K562 (cell line): Measurements from ENCODE around the gene ENHO. TPM values are rescaled to one million over a fixed set of nuclear protein-coding genes. Genes with fewer than 3 reads are reported as not detected.

Experiments used
- ATAC-seq: fragments of 200-7000 bp; cut with Tn5 transposase; 3 replicates; pipeline ENCODE4 v1.9.1; 2020; ENCODE audit warnings: moderate library complexity
- BruUV-seq: library from RNA; stranded (reverse); fragments of 400-500 nt; replicated peaks from 2 replicates; lab custom pipeline; 2021; lab: Mats Ljungman, UMichigan
- CTCF ChIA-PET: fragments of 300-600 bp; formaldehyde crosslinking; extraction: SDS; loops from one replicate; lab custom pipeline; 2021; ENCODE audit warnings: low intra/inter-chr PET ratio; lab: Yijun Ruan, JAX
- POLR2A ChIA-PET: fragments of 300-600, 350-650 bp; sonication (Branson Sonifier 250); formaldehyde crosslinking; extraction: SDS; loops from one replicate; lab custom pipeline; 2021; ENCODE audit warnings: antibody characterized with exemption, inconsistent platforms; lab: Yijun Ruan, JAX
- DNase-seq, 4 experiments: peaks; one replicate each; pipeline versions ENCODE4 v3.0.0 to v3.0.0-alpha.2; 2011 to 2018; ENCODE audit warnings: low spot score in 3 of 4, mixed read lengths in 3 of 4; ENCODE audit errors: extremely low read depth in 1 of 4
- FAIRE-seq: peaks from 2 replicates; lab custom pipeline; 2011; peaks lifted over from hg19 to GRCh38; lab: Jason Lieb, UNC
- H2AFZ ChIP-seq: 2 replicates; pipeline ENCODE4 v1.6.0; 2011; ENCODE audit warnings: low read depth, low read length, control low read depth, inconsistent platforms
- H3K27ac ChIP-seq: fragments of 200-600 bp; 3 replicates; pipeline ENCODE4 v1.8.0; 2011; ENCODE audit warnings: low read depth, mild to moderate bottlenecking, control low read depth, inconsistent platforms, low read length, moderate library complexity, mixed read lengths; ENCODE audit errors: extremely low read depth
- H3K27me3 ChIP-seq, 2 experiments: fragments of 300-600 bp in 1 of 2; 2 replicates in 1 of 2; 3 replicates in 1 of 2; pipeline versions ENCODE4 v1.6.0 to v1.8.0; 2011; ENCODE audit warnings: inconsistent platforms in 2 of 2, low read length in 2 of 2, mild to moderate bottlenecking in 1 of 2, mixed read lengths in 1 of 2, moderate library complexity in 1 of 2; ENCODE audit not compliant: control insufficient read depth in 2 of 2, insufficient read depth in 2 of 2
- H3K36me3 ChIP-seq: fragments of 300-600 bp; 3 replicates; pipeline ENCODE4 v1.8.0; 2011; ENCODE audit warnings: mild to moderate bottlenecking, low read length, inconsistent platforms; ENCODE audit not compliant: control insufficient read depth, insufficient read depth
- H3K4me1 ChIP-seq, 2 experiments: fragments of 200-600 bp in 1 of 2; replicated peaks in 1 of 2; 2 replicates in 1 of 2; 3 replicates in 1 of 2; pipeline versions ENCODE4 v1.5.1 to v1.8.0; 2011; ENCODE audit warnings: inconsistent platforms in 2 of 2, low read length in 2 of 2, mild to moderate bottlenecking in 1 of 2, mixed read lengths in 1 of 2, moderate library complexity in 1 of 2; ENCODE audit not compliant: control insufficient read depth in 2 of 2, insufficient read depth in 2 of 2
- H3K4me2 ChIP-seq: 2 replicates; pipeline ENCODE4 v1.6.1; 2011; ENCODE audit warnings: low read length, control low read depth, inconsistent platforms, mixed read lengths; ENCODE audit not compliant: insufficient read depth
- H3K4me3 ChIP-seq: fragments of 200-600 bp; sonication (generic), shearing (Covaris generic); 2 replicates; pipeline ENCODE4 v1.5.1; 2016; ENCODE audit warnings: control low read depth, inconsistent platforms
- H3K79me2 ChIP-seq: fragments of 200-600 bp; 3 replicates; pipeline ENCODE4 v1.8.0; 2011; ENCODE audit warnings: low read length, inconsistent platforms; ENCODE audit not compliant: control insufficient read depth, insufficient read depth
- H3K9ac ChIP-seq, 2 experiments: 2 replicates each; pipeline versions ENCODE4 v1.6.0 to v1.6.1; 2011; ENCODE audit warnings: low read depth in 2 of 2, low read length in 2 of 2, control low read depth in 1 of 2, inconsistent platforms in 1 of 2, mild to moderate bottlenecking in 1 of 2, mixed read lengths in 1 of 2; ENCODE audit not compliant: insufficient read depth in 1 of 2
- H3K9me1 ChIP-seq: one replicate; pipeline ENCODE4 v1.6.0; 2011; ENCODE audit warnings: inconsistent platforms, mild to moderate bottlenecking, low read length, moderate library complexity; ENCODE audit not compliant: control insufficient read depth, insufficient read depth
- H3K9me3 ChIP-seq: replicated peaks from 2 replicates; pipeline ENCODE4 v1.5.1; 2011; ENCODE audit warnings: low read depth, low read length, inconsistent platforms; ENCODE audit not compliant: control insufficient read depth, insufficient read depth
- H4K20me1 ChIP-seq: replicated peaks from 2 replicates; pipeline ENCODE4 v1.6.1; 2011; ENCODE audit warnings: low read length, inconsistent platforms, mixed read lengths; ENCODE audit not compliant: control insufficient read depth, insufficient read depth
- CBX2 ChIP-seq: fragments of 200-600 bp; sonication (generic); IDR thresholded peaks from one replicate; pipeline ENCODE4 v1.6.1; 2012; ENCODE audit warnings: mild to moderate bottlenecking, low read length, inconsistent platforms; ENCODE audit not compliant: insufficient read depth, poor library complexity, severe bottlenecking
- CHD2 ChIP-seq: IDR thresholded peaks from 2 replicates; pipeline ENCODE4 v1.6.1; 2011; ENCODE audit warnings: low read depth, low read length
- DPF2 ChIP-seq: fragments of 450-650 bp; IDR thresholded peaks from 2 replicates; pipeline ENCODE4 v1.6.1; 2016
- FOXA1 ChIP-seq: fragments of 450-650 bp; IDR thresholded peaks from 2 replicates; pipeline ENCODE4 v1.6.1; 2016; ENCODE audit warnings: mild to moderate bottlenecking, borderline replicate concordance
- MAFG ChIP-seq: fragments of 450-650 bp; conservative IDR thresholded peaks from 2 replicates; pipeline ENCODE4 v1.6.1; 2016; ENCODE audit warnings: missing genetic modification characterization, missing compliant biosample characterization
- MAFK ChIP-seq: IDR thresholded peaks from 2 replicates; pipeline ENCODE4 v1.6.1; 2011; ENCODE audit warnings: low read length, improper control_type of control experiment
- TRIM28 ChIP-seq: fragments of 450-650 bp; IDR thresholded peaks from 2 replicates; pipeline ENCODE4 v1.6.1; 2017
- ZBTB40 ChIP-seq, 2 experiments: fragments of 450-650 bp in 1 of 2; sonication (generic) in 1 of 2; formaldehyde crosslinking in 1 of 2; IDR thresholded peaks; 2 replicates each; pipeline versions ENCODE4 v1.7.1 to v1.9.0; 2016 to 2022; ENCODE audit warnings: inconsistent platforms in 1 of 2, mild to moderate bottlenecking in 1 of 2, missing genetic modification reagents in 1 of 2
- ZNF766 ChIP-seq: fragments of 200-800 bp; sonication (Bioruptor generic); conservative IDR thresholded peaks from 2 replicates; pipeline ENCODE4 v1.6.1; 2016; ENCODE audit warnings: missing genetic modification characterization, missing compliant biosample characterization
- WGBS: fragments of 100-300 bp; shearing (Covaris generic); methylation state at CpG from one replicate; pipeline ENCODE4 v1.1.6; 2016; ENCODE audit warnings: low coverage, mixed read lengths; ENCODE audit not compliant: insufficient coverage; ENCODE audit errors: missing lambda C conversion rate; 5-methylcytosine and 5-hydroxymethylcytosine counted together
- in situ Hi-C: fragments of 300-500 bp; cut with MboI; formaldehyde crosslinking; loops from 4 replicates; pipeline ENCODE4 v1.15.0; 2018; ENCODE audit warnings: inconsistent platforms, mixed read lengths
- intact Hi-C: fragments of 100-400 bp; cut with micrococcal nuclease; formaldehyde crosslinking; loops from 2 replicates; pipeline ENCODE4 v1.14.2; 2022
- polyA plus RNA-seq, 8 experiments: library from polyadenylated mRNA; depleted of rRNA in 4 of 8; stranded (reverse) in 5 of 8; unstranded in 3 of 8; fragments of >200 nt; fragmentation: Nextera tagmentation in 2 of 8; fragmentation: Illumina TruSeq in 1 of 8; extraction: Ambion mirVana in 2 of 8; extraction: Trizol in 1 of 8; gene quantifications; 2 replicates each; pipeline versions ENCODE4 v1.2.1 to v1.2.3, GENCODE V29; 2011 to 2014; ENCODE audit warnings: inconsistent platforms in 1 of 8, missing spikeins in 1 of 8
- total RNA-seq, 7 experiments: library from RNA; depleted of rRNA in 6 of 7; stranded (reverse); fragments of >200 nt in 6 of 7; fragmentation: Illumina TruSeq in 2 of 7; extraction: Trizol in 2 of 7; gene quantifications; 2 replicates each; pipeline versions ENCODE4 v1.2.1 to v1.2.3, GENCODE V29; 2011 to 2021; ENCODE audit warnings: low replicate concordance in 1 of 7

The ENHO gene
- total and polyA plus RNA-seq, 9 of the 15 experiments (the other 6 are each of a cell fraction or from before 2014, with no cell fraction given): 0.24 TPM; not detected in 8

DNA sequence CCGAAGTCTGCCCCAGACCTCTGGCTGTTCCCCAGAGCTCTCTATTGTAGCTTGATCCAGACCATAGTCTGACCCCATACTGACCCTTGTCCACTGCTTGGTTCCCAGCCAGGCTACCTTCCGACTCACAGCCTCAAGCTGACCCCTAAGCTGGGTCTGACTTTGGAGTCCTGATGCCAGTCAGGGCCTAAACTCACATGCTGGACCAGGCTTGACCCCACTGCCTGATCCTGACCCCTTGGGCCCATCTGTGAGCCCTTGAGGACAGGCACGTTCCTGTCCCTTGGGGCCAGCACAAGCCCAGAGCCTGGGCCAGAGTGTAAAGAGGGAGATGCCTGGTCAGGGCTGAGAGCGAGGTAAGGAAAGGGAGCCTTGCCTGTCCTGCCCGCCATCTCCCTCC is 32.7 kb upstream of the ENHO start:
- intact Hi-C loops: no loop called here
- FAIRE-seq (no peak), DNase-seq (no peak), ATAC-seq (no peak)
- CTCF ChIA-PET: no interaction called here
- H3K4me3 ChIP-seq: no peak overlapping the region
- in situ Hi-C loops: no loop called here
- no TSS peak for BruUV-seq
- no peaks in the 10 kb centered on the region for H4K20me1 ChIP-seq
- TF ChIP-seq MAFK (no peak), FOXA1 (no peak), TRIM28 (no peak), DPF2 (no peak), MAFG (no peak), CHD2 (no peak), CBX2 (no peak), ZNF766 (no peak), ZBTB40 (IDR thresholded peaks at IDR 0.05) (no peak), ZBTB40 (CRISPR knock-in tag; IDR thresholded peaks at IDR 0.05) (no peak)
- WGBS: 5% methylated on average over 2 of the region's 5 CpGs
- no peaks in the 10 kb centered on the region for H3K9me3 ChIP-seq
- peaks cover 0 to 60% of the 10 kb centered on the region in 2 experiments; a peak in 4 of 5 replicates for H3K27me3 ChIP-seq
- H3K9ac ChIP-seq: no peak overlapping the region
- no peak overlapping the region for H2AFZ ChIP-seq
- H3K79me2 ChIP-seq: no peaks in the 10 kb centered on the region
- peaks cover 0 to 5% of the 10 kb centered on the region in 2 experiments; a peak in 2 of 5 replicates for H3K4me1 ChIP-seq
- H3K9me1 ChIP-seq: no peaks in the 10 kb centered on the region
- H3K36me3 ChIP-seq: no peaks in the 10 kb centered on the region
- no peak overlapping the region for H3K4me2 ChIP-seq
- POLR2A ChIA-PET: no interaction called here
- no peak overlapping the region for H3K27ac ChIP-seq
